ENCODE measurements around the gene NUFIP2.
"Not testable (repeated sequence)": the region's sequence is repeated elsewhere in the genome, so short reads cannot be mapped to it uniquely, and the experiment has no call there.

Gene NUFIP2

GRCh38 chr17:29238133-29238850 lies 55.7 kb downstream of the NUFIP2 start:
- no peak for DNase-seq (ENCODE audit: low read depth in 2 of 2)

- DNase-seq (ENCODE audit: low read depth in 2 of 2): no peak
These were observed 56.3 kb downstream of the NUFIP2 start for GRCh38 chr17:29237476-29238132.

GRCh38 chr17:29235904-29236303 lies 58.0 kb downstream of the NUFIP2 start:
- no peak for DNase-seq (ENCODE audit: low read depth in 2 of 2)

GRCh38 chr17:29234972-29235371 lies 59.0 kb downstream of the NUFIP2 start:
- DNase-seq (ENCODE audit: low read depth in 2 of 2): not testable (repeated sequence)

- no peak for DNase-seq (ENCODE audit: low read depth in 2 of 2)
These were observed 60.6 kb downstream of the NUFIP2 start for GRCh38 chr17:29233301-29233700.

- no peak for DNase-seq (ENCODE audit: low read depth in 2 of 2)
These were observed 68.6 kb downstream of the NUFIP2 start for GRCh38 chr17:29225396-29225795.

- not testable (repeated sequence) for DNase-seq (ENCODE audit: low read depth in 2 of 2)
These were observed 72.6 kb downstream of the NUFIP2 start for GRCh38 chr17:29221338-29221737.

- DNase-seq (ENCODE audit: low read depth in 2 of 2): peak; percentile 38 to 72
These were observed 74.4 kb downstream of the NUFIP2 start for GRCh38 chr17:29219378-29220047.

- no peak for DNase-seq (ENCODE audit: low read depth in 2 of 2)
These were observed 77.1 kb downstream of the NUFIP2 start for GRCh38 chr17:29216856-29217255.

GRCh38 chr17:29216181-29216580 lies 77.8 kb downstream of the NUFIP2 start:
- no peak for DNase-seq (ENCODE audit: low read depth in 2 of 2)

GRCh38 chr17:29215717-29216116 lies 78.2 kb downstream of the NUFIP2 start:
- DNase-seq (ENCODE audit: low read depth in 2 of 2): no peak

- no peak for DNase-seq (ENCODE audit: low read depth in 2 of 2)
These were observed 78.8 kb downstream of the NUFIP2 start for GRCh38 chr17:29215174-29215573.

GRCh38 chr17:29214215-29215146 lies 79.5 kb downstream of the NUFIP2 start:
- no peak for DNase-seq (ENCODE audit: low read depth in 2 of 2)

GRCh38 chr17:29212681-29213121 lies 81.2 kb downstream of the NUFIP2 start:
- no peak for DNase-seq (ENCODE audit: low read depth in 2 of 2)

- no peak for DNase-seq (ENCODE audit: low read depth in 2 of 2)
These were observed 81.8 kb downstream of the NUFIP2 start for GRCh38 chr17:29212094-29212631.

GRCh38 chr17:29210879-29211278 lies 83.1 kb downstream of the NUFIP2 start:
- DNase-seq (ENCODE audit: low read depth in 2 of 2): no peak

GRCh38 chr17:29209073-29209472 lies 84.9 kb downstream of the NUFIP2 start:
- no peak for DNase-seq (ENCODE audit: low read depth in 2 of 2)

GRCh38 chr17:29207975-29208374 lies 86.0 kb downstream of the NUFIP2 start:
- no peak for DNase-seq (ENCODE audit: low read depth in 2 of 2)

Measured in stimulated activated CD4-positive, alpha-beta T cell treated with anti-CD3 and anti-CD28 coated beads, Interleukin-15, amount 100 ng/mL, for 48 hours (primary cell).